GM23338 (cell line): ENCODE data around the gene OSBPL10. TPM values are rescaled to one million over a fixed set of nuclear protein-coding genes. Genes with fewer than 3 reads are reported as not detected.

Experiments
- ATAC-seq: fragments of 200-7000 bp; cut with Tn5 transposase; 3 replicates; pipeline ENCODE4 v1.9.1; 2020
- DNase-seq: peaks from one replicate; pipeline ENCODE4 v3.0.0-alpha.2; 2015; ENCODE audit warnings: low spot score
- H2AFZ ChIP-seq: fragments of 200-600 bp; sonication (generic); 2 replicates; pipeline ENCODE4 v1.8.0; 2016; ENCODE audit warnings: antibody characterized with exemption, mild to moderate bottlenecking, moderate library complexity
- H3F3A ChIP-seq: fragments of 200-600 bp; sonication (generic); replicated peaks from 2 replicates; pipeline ENCODE4 v1.8.0; 2017; ENCODE audit warnings: antibody characterized with exemption, mixed run types, low read depth
- H3K27ac ChIP-seq: fragments of 200-600 bp; sonication (generic); 2 replicates; pipeline ENCODE4 v1.6.1; 2016; ENCODE audit warnings: low read depth
- H3K27me3 ChIP-seq: fragments of 200-600 bp; sonication (generic); 2 replicates; pipeline ENCODE4 v1.8.0; 2016; ENCODE audit warnings: mild to moderate bottlenecking, mixed run types, moderate library complexity; ENCODE audit not compliant: insufficient read depth
- H3K36me3 ChIP-seq: fragments of 200-600 bp; sonication (generic); 2 replicates; pipeline ENCODE4 v1.8.0; 2016; ENCODE audit warnings: mild to moderate bottlenecking; ENCODE audit not compliant: insufficient read depth
- H3K4me1 ChIP-seq: fragments of 200-600 bp; sonication (generic); 2 replicates; pipeline ENCODE4 v1.8.0; 2016; ENCODE audit warnings: mild to moderate bottlenecking, moderate library complexity; ENCODE audit not compliant: insufficient read depth
- H3K4me2 ChIP-seq: fragments of 200-600 bp; sonication (generic); 2 replicates; pipeline ENCODE4 v1.7.1; 2017; ENCODE audit warnings: mixed run types
- H3K4me3 ChIP-seq: fragments of 200-600 bp; sonication (generic); 2 replicates; pipeline ENCODE4 v1.6.1; 2016; ENCODE audit warnings: mixed run types
- H3K79me2 ChIP-seq: fragments of 200-600 bp; sonication (generic); replicated peaks from 2 replicates; pipeline ENCODE4 v1.8.0; 2017; ENCODE audit warnings: mild to moderate bottlenecking; ENCODE audit not compliant: insufficient read depth
- H3K9me2 ChIP-seq: fragments of 200-600 bp; sonication (generic); 2 replicates; pipeline ENCODE4 v1.8.0; 2017; ENCODE audit not compliant: insufficient read depth
- H4K20me1 ChIP-seq: fragments of 200-600 bp; sonication (generic); replicated peaks from 2 replicates; pipeline ENCODE4 v1.8.0; 2017; ENCODE audit warnings: mild to moderate bottlenecking; ENCODE audit not compliant: insufficient read depth
- H3K27ac Mint-ChIP-seq: 2 replicates; pipeline ENCODE4 v1.8.0; 2020; ENCODE audit warnings: inconsistent platforms, mild to moderate bottlenecking, moderate library complexity, mixed read lengths
- H3K27me3 Mint-ChIP-seq: 3 replicates; pipeline ENCODE4 v1.8.0; 2022; ENCODE audit warnings: low read depth, mild to moderate bottlenecking, moderate library complexity, mixed read lengths, inconsistent platforms; ENCODE audit not compliant: insufficient read depth, poor library complexity
- H3K36me3 Mint-ChIP-seq: 3 replicates; pipeline ENCODE4 v1.8.0; 2021; ENCODE audit warnings: low read depth, mild to moderate bottlenecking, inconsistent platforms, moderate library complexity, mixed read lengths
- H3K4me1 Mint-ChIP-seq: 3 replicates; pipeline ENCODE4 v1.8.0; 2020; ENCODE audit warnings: mild to moderate bottlenecking, inconsistent platforms, mixed read lengths
- H3K4me3 Mint-ChIP-seq: 3 replicates; pipeline ENCODE4 v1.8.0; 2021; ENCODE audit warnings: moderate library complexity, mild to moderate bottlenecking, inconsistent platforms, mixed read lengths
- H3K9me3 Mint-ChIP-seq: 3 replicates; pipeline ENCODE4 v1.8.0; 2020; ENCODE audit warnings: moderate library complexity, mild to moderate bottlenecking, inconsistent platforms, mixed read lengths
- EZH2 ChIP-seq: fragments of 200-600 bp; sonication (generic); IDR thresholded peaks from one replicate; pipeline ENCODE4 v1.8.0; 2017; ENCODE audit warnings: antibody characterized with exemption, mild to moderate bottlenecking, low read depth; ENCODE audit not compliant: unreplicated experiment
- EZH2phosphoT487 ChIP-seq: fragments of 200-600 bp; sonication (generic); IDR thresholded peaks from one replicate; pipeline ENCODE4 v1.8.1; 2018; ENCODE audit warnings: antibody characterized with exemption; ENCODE audit not compliant: unreplicated experiment
- JUNB ChIP-seq: IDR thresholded peaks from one replicate; pipeline ENCODE4 v1.6.1; 2016; ENCODE audit warnings: antibody characterized with exemption; ENCODE audit not compliant: unreplicated experiment
- NANOG ChIP-seq: IDR thresholded peaks from 2 replicates; pipeline ENCODE4 v1.6.1; 2016; ENCODE audit warnings: antibody characterized with exemption, borderline replicate concordance
- POLR2AphosphoS5 ChIP-seq: IDR thresholded peaks from 2 replicates; pipeline ENCODE4 v1.6.1; 2016; ENCODE audit warnings: antibody characterized with exemption, low read depth
- REST ChIP-seq: IDR thresholded peaks from one replicate; pipeline ENCODE4 v1.6.1; 2018; ENCODE audit warnings: antibody characterized with exemption; ENCODE audit not compliant: unreplicated experiment
- STAT1 ChIP-seq: IDR thresholded peaks from one replicate; pipeline ENCODE4 v1.6.1; 2016; ENCODE audit warnings: antibody characterized with exemption; ENCODE audit not compliant: unreplicated experiment
- ZNF114 ChIP-seq: fragments of 250-450 bp; sonication (Bioruptor Pico); IDR thresholded peaks from 2 replicates; pipeline ENCODE4 v1.5.0; 2020; ENCODE audit warnings: mild to moderate bottlenecking, moderate library complexity
- ZNF331 ChIP-seq: fragments of 250-450 bp; sonication (Bioruptor Pico); IDR thresholded peaks from 2 replicates; pipeline ENCODE4 v1.5.0; 2020; ENCODE audit warnings: low read depth, mild to moderate bottlenecking, moderate library complexity
- polyA plus RNA-seq: library from polyadenylated mRNA; unstranded; fragments of >200 nt; fragmentation: Nextera tagmentation; extraction: Ambion mirVana; gene quantifications from 2 replicates; pipeline ENCODE4 v1.2.1, GENCODE V29; 2016
- total RNA-seq: library from RNA; depleted of rRNA; stranded (reverse); fragments of >200 nt; shearing (Covaris generic); gene quantifications from 2 replicates; pipeline ENCODE4 v1.2.3, GENCODE V29; 2014
- TF ChIP-seq, protein P1 (sequence below): IDR thresholded peaks from 2 replicates; pipeline ENCODE4 v1.6.1; 2016; ENCODE audit warnings: antibody characterized with exemption

OSBPL10 gene
- total and polyA plus RNA-seq, 2 experiments from 2014 or later: 23.8 to 149 TPM

- no peak for TF ChIP-seq REST
- TF ChIP-seq EZH2: no peak
- no peak for TF ChIP-seq STAT1
Measured at GRCh38 chr3:31614162-31614921, 366.7 kb downstream of the OSBPL10 start (continued).

DNA sequence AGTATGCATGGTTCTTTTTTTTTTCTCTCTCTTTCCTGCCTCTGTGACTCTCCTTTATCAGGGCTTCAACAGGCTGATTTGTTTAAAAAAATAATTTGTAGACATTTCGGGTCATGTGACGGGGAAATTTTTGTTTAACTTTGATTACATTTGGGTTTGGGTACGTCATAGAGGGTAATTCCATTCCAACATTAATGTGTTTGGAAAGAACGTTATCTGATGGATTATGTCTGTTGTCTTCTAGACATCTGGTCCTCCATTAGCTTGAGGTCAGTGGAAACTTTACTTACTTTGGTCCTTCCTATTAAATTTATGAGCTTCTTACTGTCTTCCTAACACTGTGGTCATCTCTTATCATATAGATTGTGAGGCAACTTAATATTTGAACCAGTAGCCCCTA, 367.4 kb downstream of the OSBPL10 start:
- Histone ChIP-seq H3K27ac (no peak overlapping the region), H3K9me2 (no peaks in the 10 kb centered on the region), H3K36me3 (no peaks in the 10 kb centered on the region), H4K20me1 (no peaks in the 10 kb centered on the region), H3K4me3 (no peak overlapping the region), H3K27me3 (no peaks in the 10 kb centered on the region), H2AFZ (no peak overlapping the region), H3K4me2 (no peak overlapping the region), H3K79me2 (peaks cover 43% of the 10 kb centered on the region), H3F3A (no peaks in the 10 kb centered on the region), H3K4me1 (peaks cover 25% of the 10 kb centered on the region)
- no peaks in the 10 kb centered on the region for H3K9me3 Mint-ChIP-seq
- H3K4me1 Mint-ChIP-seq: peaks cover 31% of the 10 kb centered on the region
- H3K27me3 Mint-ChIP-seq: peaks cover 5% of the 10 kb centered on the region
- ATAC-seq (no peak), DNase-seq (no peak)
- H3K27ac Mint-ChIP-seq: no peak overlapping the region; the same call in 1 of the 2 replicates
- H3K4me3 Mint-ChIP-seq: no peak overlapping the region
- H3K36me3 Mint-ChIP-seq: no peaks in the 10 kb centered on the region; the same call in 1 of the 3 replicates
- TF ChIP-seq ZNF114 (CRISPR knock-in tag) (no peak), JUNB (no peak), REST (no peak), STAT1 (no peak), POLR2AphosphoS5 (no peak), ZNF331 (CRISPR knock-in tag) (no peak), EZH2 (no peak), EZH2phosphoT487 (no peak), NANOG (no peak)
- TF ChIP-seq, protein P1, sequence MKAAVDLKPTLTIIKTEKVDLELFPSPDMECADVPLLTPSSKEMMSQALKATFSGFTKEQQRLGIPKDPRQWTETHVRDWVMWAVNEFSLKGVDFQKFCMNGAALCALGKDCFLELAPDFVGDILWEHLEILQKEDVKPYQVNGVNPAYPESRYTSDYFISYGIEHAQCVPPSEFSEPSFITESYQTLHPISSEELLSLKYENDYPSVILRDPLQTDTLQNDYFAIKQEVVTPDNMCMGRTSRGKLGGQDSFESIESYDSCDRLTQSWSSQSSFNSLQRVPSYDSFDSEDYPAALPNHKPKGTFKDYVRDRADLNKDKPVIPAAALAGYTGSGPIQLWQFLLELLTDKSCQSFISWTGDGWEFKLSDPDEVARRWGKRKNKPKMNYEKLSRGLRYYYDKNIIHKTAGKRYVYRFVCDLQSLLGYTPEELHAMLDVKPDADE: no peak
